ENCODE results near the gene TAF3.

Gene TAF3

GRCh38 chr10:8034466-8035005 is 216.2 kb downstream of the TAF3 start:
- DNase-seq (ENCODE audit: low read depth in 2 of 2) = no peak

- no peak for DNase-seq (ENCODE audit: low read depth in 2 of 2)
Measured at GRCh38 chr10:8035006-8035640, 216.8 kb downstream of the TAF3 start.

- DNase-seq (ENCODE audit: low read depth in 2 of 2) = no peak
Measured at GRCh38 chr10:8035641-8036470, 217.6 kb downstream of the TAF3 start.

GRCh38 chr10:8036506-8037198 is 218.3 kb downstream of the TAF3 start:
- DNase-seq (ENCODE audit: low read depth in 2 of 2) = no peak

- no peak for DNase-seq (ENCODE audit: low read depth in 2 of 2)
Measured at GRCh38 chr10:8037199-8037801, 219.0 kb downstream of the TAF3 start.

- DNase-seq (ENCODE audit: low read depth in 2 of 2) = no peak
Measured at GRCh38 chr10:8037941-8038894, 219.9 kb downstream of the TAF3 start.

GRCh38 chr10:8039321-8039881 is 221.1 kb downstream of the TAF3 start:
- no peak for DNase-seq (ENCODE audit: low read depth in 2 of 2)

- DNase-seq (ENCODE audit: low read depth in 2 of 2) = no peak
Measured at GRCh38 chr10:8040651-8041050, 222.3 kb downstream of the TAF3 start.

GRCh38 chr10:8041284-8041991 is 223.1 kb downstream of the TAF3 start:
- DNase-seq (ENCODE audit: low read depth in 2 of 2) = no peak

GRCh38 chr10:8041992-8042720 is 223.9 kb downstream of the TAF3 start:
- no peak for DNase-seq (ENCODE audit: low read depth in 2 of 2)

- no peak for DNase-seq (ENCODE audit: low read depth in 2 of 2)
Measured at GRCh38 chr10:8042721-8043568, 224.6 kb downstream of the TAF3 start.

GRCh38 chr10:8043569-8044306 is 225.4 kb downstream of the TAF3 start:
- DNase-seq (ENCODE audit: low read depth in 2 of 2) = no peak

GRCh38 chr10:8044331-8044907 is 226.1 kb downstream of the TAF3 start:
- DNase-seq (ENCODE audit: low read depth in 2 of 2) = no peak

GRCh38 chr10:8044908-8045725 is 226.8 kb downstream of the TAF3 start:
- DNase-seq (ENCODE audit: low read depth in 2 of 2) = no peak

GRCh38 chr10:8045726-8046494 is 227.6 kb downstream of the TAF3 start:
- DNase-seq (ENCODE audit: low read depth in 2 of 2) = no peak

Measured in stimulated activated CD8-positive, alpha-beta memory T cell treated with anti-CD3 and anti-CD28 coated beads, Interleukin-15, amount 100 ng/mL, for 48 hours (primary cell).